HepG2 (cell line): Measurements from ENCODE around the gene SMAD3. TPM values are rescaled to one million over a fixed set of nuclear protein-coding genes. Genes with fewer than 3 reads are reported as not detected.
A peak's percentile ranks its signal among the peaks of the same experiment; 100 is the strongest.

Source experiments
- ATAC-seq: fragments of 200-7000 bp; cut with Tn5 transposase; 3 replicates; pipeline ENCODE4 v1.9.1; 2020; ENCODE audit warnings: mild to moderate bottlenecking, moderate library complexity
- BruUV-seq: library from RNA; stranded (reverse); fragments of 400-500 nt; replicated peaks from 2 replicates; lab custom pipeline; 2021; lab: Mats Ljungman, UMichigan
- CTCF ChIA-PET: fragments of 300-600 bp; formaldehyde crosslinking; extraction: SDS; loops from one replicate; lab custom pipeline; 2021; ENCODE audit warnings: low total read pairs, inconsistent platforms, low intra/inter-chr PET ratio; lab: Yijun Ruan, JAX
- POLR2A ChIA-PET: fragments of 350-600 bp; sonication (Branson Sonifier 250); formaldehyde crosslinking; loops from one replicate; lab custom pipeline; 2020; ENCODE audit warnings: antibody characterized with exemption, inconsistent platforms; lab: Yijun Ruan, JAX
- DNase-seq: peaks from one replicate; pipeline ENCODE4 v3.0.0-alpha.2; 2015; ENCODE audit warnings: low spot score
- FAIRE-seq: peaks from 3 replicates; lab custom pipeline; 2011; peaks lifted over from hg19 to GRCh38; lab: Jason Lieb, UNC
- H2AFZ ChIP-seq: one replicate; pipeline ENCODE4 v1.6.1; 2011; ENCODE audit warnings: low read length, inconsistent platforms
- H3K27ac ChIP-seq: fragments of 300-600 bp; 3 replicates; pipeline ENCODE4 v1.8.0; 2011; ENCODE audit warnings: mixed run types, mild to moderate bottlenecking, mixed read lengths, low read length, inconsistent platforms; ENCODE audit not compliant: insufficient read depth; ENCODE audit errors: extremely low read length
- H3K27me3 ChIP-seq, 2 experiments: fragments of 200-600 bp in 1 of 2; 2 replicates in 1 of 2; 3 replicates in 1 of 2; pipeline versions ENCODE4 v1.6.0 to v1.8.0; 2011; ENCODE audit warnings: low read length in 2 of 2, mild to moderate bottlenecking in 2 of 2, moderate library complexity in 2 of 2, inconsistent platforms in 1 of 2; ENCODE audit not compliant: insufficient read depth in 2 of 2, control insufficient read depth in 1 of 2
- H3K36me3 ChIP-seq, 2 experiments: fragments of 200-600 bp in 1 of 2; replicated peaks in 1 of 2; 2 replicates in 1 of 2; 3 replicates in 1 of 2; pipeline versions ENCODE4 v1.5.1 to v1.8.0; 2011; ENCODE audit warnings: low read length in 2 of 2, inconsistent platforms in 1 of 2; ENCODE audit not compliant: insufficient read depth in 2 of 2, control insufficient read depth in 1 of 2
- H3K4me1 ChIP-seq: 2 replicates; pipeline ENCODE4 v1.5.1; 2012; ENCODE audit warnings: low read length, inconsistent platforms; ENCODE audit not compliant: insufficient read depth
- H3K4me2 ChIP-seq: 2 replicates; pipeline ENCODE4 v1.6.0; 2011; ENCODE audit warnings: low read depth, low read length, inconsistent platforms
- H3K4me3 ChIP-seq, 3 experiments: fragments of 200-600 bp in 1 of 3; sonication (generic), shearing (Covaris generic) in 1 of 3; replicated peaks in 1 of 3; 2 replicates each; pipeline ENCODE4 v1.5.1; 2011 to 2016; ENCODE audit warnings: low read length in 3 of 3, inconsistent platforms in 2 of 3, low read depth in 2 of 3, mild to moderate bottlenecking in 2 of 3, control low read depth in 1 of 3, mixed read lengths in 1 of 3; ENCODE audit not compliant: insufficient read depth in 1 of 3
- H3K79me2 ChIP-seq: one replicate; pipeline ENCODE4 v1.6.1; 2011; ENCODE audit warnings: low read length, inconsistent platforms; ENCODE audit not compliant: insufficient read depth
- H3K9ac ChIP-seq: 2 replicates; pipeline ENCODE4 v1.6.0; 2011; ENCODE audit warnings: mild to moderate bottlenecking, low read depth, low read length, inconsistent platforms; ENCODE audit not compliant: insufficient read depth
- H3K9me3 ChIP-seq: 2 replicates; pipeline ENCODE4 v1.5.1; 2012; ENCODE audit warnings: mild to moderate bottlenecking, low read length
- H4K20me1 ChIP-seq: 2 replicates; pipeline ENCODE4 v1.6.0; 2011; ENCODE audit warnings: inconsistent platforms, mild to moderate bottlenecking, low read length, moderate library complexity; ENCODE audit not compliant: insufficient read depth
- ATM ChIP-seq: fragments of 450-650 bp; IDR thresholded peaks from 2 replicates; pipeline ENCODE4 v1.7.1; 2017; ENCODE audit warnings: mild to moderate bottlenecking, borderline replicate concordance
- CHCHD3 ChIP-seq: sonication (generic); formaldehyde crosslinking; IDR thresholded peaks from 2 replicates; pipeline ENCODE4 v1.8.0; 2022; ENCODE audit warnings: mild to moderate bottlenecking, missing genetic modification reagents, moderate library complexity
- EEA1 ChIP-seq: sonication (generic); formaldehyde crosslinking; IDR thresholded peaks from 2 replicates; pipeline ENCODE4 v1.5.1; 2020; ENCODE audit warnings: mild to moderate bottlenecking, missing genetic modification reagents, borderline replicate concordance
- FOXA3 ChIP-seq: IDR thresholded peaks from 2 replicates; pipeline ENCODE4 v1.6.1; 2016; ENCODE audit warnings: missing genetic modification reagents, missing compliant biosample characterization
- HMG20A ChIP-seq: IDR thresholded peaks from 2 replicates; pipeline ENCODE4 v1.6.1; 2016; ENCODE audit warnings: borderline replicate concordance
- HMG20B ChIP-seq: conservative IDR thresholded peaks from 2 replicates; pipeline ENCODE4 v1.6.1; 2016; ENCODE audit warnings: missing genetic modification reagents, missing compliant biosample characterization
- HOXA5 ChIP-seq: sonication (generic); formaldehyde crosslinking; IDR thresholded peaks from 2 replicates; pipeline ENCODE4 v1.4.0; 2020; ENCODE audit warnings: missing genetic modification reagents
- MTF1 ChIP-seq: sonication (generic); formaldehyde crosslinking; IDR thresholded peaks from 2 replicates; pipeline ENCODE4 v1.5.0; 2020; ENCODE audit warnings: missing genetic modification reagents
- MTF2 ChIP-seq: sonication (generic); formaldehyde crosslinking; IDR thresholded peaks from 2 replicates; pipeline ENCODE4 v1.5.0; 2020; ENCODE audit warnings: missing genetic modification reagents, borderline replicate concordance
- NFYC ChIP-seq: IDR thresholded peaks from 2 replicates; pipeline ENCODE4 v1.6.1; 2016; ENCODE audit warnings: missing genetic modification reagents, missing compliant biosample characterization
- ONECUT2 ChIP-seq: sonication (generic); formaldehyde crosslinking; IDR thresholded peaks from 2 replicates; pipeline ENCODE4 v1.4.0; 2020; ENCODE audit warnings: missing genetic modification reagents
- PHF20 ChIP-seq: sonication (generic); formaldehyde crosslinking; IDR thresholded peaks from 2 replicates; pipeline ENCODE4 v1.5.0; 2020; ENCODE audit warnings: mild to moderate bottlenecking, missing genetic modification reagents
- TCF7L2 ChIP-seq: IDR thresholded peaks from 2 replicates; pipeline ENCODE4 v1.6.1; 2011; ENCODE audit warnings: mild to moderate bottlenecking, low read depth, low read length, moderate library complexity
- THAP11 ChIP-seq: IDR thresholded peaks from 2 replicates; pipeline ENCODE4 v1.6.1; 2016; ENCODE audit warnings: missing biosample characterization, missing genetic modification reagents
- TMF1 ChIP-seq: sonication (generic); formaldehyde crosslinking; IDR thresholded peaks from 2 replicates; pipeline ENCODE4 v1.8.1; 2022; ENCODE audit warnings: low read depth, missing genetic modification reagents
- ZMYM2 ChIP-seq: sonication (generic); formaldehyde crosslinking; IDR thresholded peaks from 2 replicates; pipeline ENCODE4 v1.8.0; 2022; ENCODE audit warnings: mild to moderate bottlenecking, missing genetic modification reagents
- ZNF75D ChIP-seq: sonication (generic); formaldehyde crosslinking; IDR thresholded peaks from 2 replicates; pipeline ENCODE4 v1.8.1; 2023; ENCODE audit warnings: missing genetic modification reagents, mild to moderate bottlenecking, borderline replicate concordance
- ZSCAN25 ChIP-seq: sonication (generic); formaldehyde crosslinking; IDR thresholded peaks from 2 replicates; pipeline ENCODE4 v1.8.0; 2022; ENCODE audit warnings: mild to moderate bottlenecking, missing genetic modification reagents
- ZSCAN29 ChIP-seq: sonication (generic); formaldehyde crosslinking; conservative IDR thresholded peaks from 2 replicates; pipeline ENCODE4 v1.4.0; 2020; ENCODE audit warnings: mild to moderate bottlenecking, missing genetic modification reagents
- WGBS: methylation state at CpG from one replicate; pipeline ENCODE4 v1.1.6; 2017; ENCODE audit warnings: low lambda C conversion rate; 5-methylcytosine and 5-hydroxymethylcytosine counted together
- in situ Hi-C: cut with HindIII; loops from 2 replicates; pipeline ENCODE4 v1.10.0; 2017; ENCODE audit warnings: low pct_unique_long_range_greater_than_20kb; ENCODE audit not compliant: extremely low pct_ligation_motif_present
- intact Hi-C: fragments of 100-400 bp; cut with micrococcal nuclease; formaldehyde crosslinking; loops from one replicate; pipeline ENCODE4 v1.10.0; 2022; ENCODE audit not compliant: unreplicated experiment
- polyA plus RNA-seq, 8 experiments: library from polyadenylated mRNA; depleted of rRNA in 3 of 8; stranded (reverse) in 7 of 8; unstranded in 1 of 8; fragments of >200 nt; fragmentation: Illumina TruSeq in 4 of 8; extraction: Trizol in 4 of 8; gene quantifications; 2 replicates each; pipeline versions ENCODE4 v1.2.1 to v1.2.3, GENCODE V29; 2011 to 2016; ENCODE audit warnings: low read depth in 4 of 8, missing spikeins in 1 of 8, mixed read lengths in 1 of 8; ENCODE audit not compliant: insufficient read depth in 1 of 8
- total RNA-seq, 5 experiments: library from RNA; depleted of rRNA; stranded (reverse); fragments of >200 nt; fragmentation: Illumina TruSeq; extraction: Trizol; gene quantifications; 2 replicates each; pipeline ENCODE4 v1.2.3, GENCODE V29; 2016; ENCODE audit warnings: low read depth in 1 of 5
- TF ChIP-seq, protein P1 (sequence below): sonication (generic); formaldehyde crosslinking; IDR thresholded peaks from 2 replicates; pipeline ENCODE4 v1.4.0; 2020; ENCODE audit warnings: mild to moderate bottlenecking, missing genetic modification reagents, borderline replicate concordance
- TF ChIP-seq, protein P2 (sequence below): sonication (generic); formaldehyde crosslinking; IDR thresholded peaks from 2 replicates; pipeline ENCODE4 v1.4.0; 2020; ENCODE audit warnings: mild to moderate bottlenecking, missing genetic modification reagents

The SMAD3 gene
- total and polyA plus RNA-seq, 2 of the 13 experiments (the other 11 are each of a cell fraction or from before 2014, with no cell fraction given): 8.6 to 56.3 TPM

DNA sequence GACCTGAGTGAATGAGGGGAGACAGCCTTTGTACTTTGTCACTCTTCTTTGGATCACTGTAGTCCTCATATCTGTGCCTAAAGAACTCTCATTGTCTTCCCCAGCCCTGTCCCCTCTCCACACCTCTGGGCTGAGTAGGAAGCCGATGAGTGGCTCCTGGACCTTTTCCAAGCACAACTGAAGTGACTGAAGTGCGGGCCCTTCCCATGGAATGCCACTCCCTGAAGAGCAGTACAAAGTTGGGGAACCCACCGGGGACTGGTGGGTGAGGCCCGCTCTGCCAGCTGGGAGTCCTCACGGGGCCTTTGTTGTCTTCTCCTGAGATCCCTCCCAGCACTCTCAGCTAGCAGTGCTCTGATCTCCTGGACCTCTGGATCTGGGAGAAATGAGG, 99.0 kb downstream of the SMAD3 start:
- peaks cover 37 to 58% of the 10 kb centered on the region in 2 experiments for H3K36me3 ChIP-seq
- peaks cover 7% of the 10 kb centered on the region for H3K4me1 ChIP-seq
- ChIA-PET CTCF (no interaction called here), POLR2A (no interaction called here)
- ATAC-seq (no peak), DNase-seq (no peak), FAIRE-seq (no peak)
- peaks cover 22% of the 10 kb centered on the region for H4K20me1 ChIP-seq
- no peak overlapping the region for H2AFZ ChIP-seq
- 97% methylated on average over 5 of the region's 5 CpGs for WGBS
- no TSS peak for BruUV-seq
- TF ChIP-seq HMG20A (no peak), TCF7L2 (no peak), ZNF75D (no peak), ATM (no peak), PHF20 (CRISPR knock-in tag) (no peak), ONECUT2 (CRISPR knock-in tag) (no peak), CHCHD3 (CRISPR knock-in tag) (no peak)
- H3K9ac ChIP-seq: no peak overlapping the region
- intact Hi-C loops (no loop called here), in situ Hi-C loops (no loop called here)
- H3K79me2 ChIP-seq: peaks cover 18% of the 10 kb centered on the region
- H3K9me3 ChIP-seq: no peaks in the 10 kb centered on the region
- H3K27ac ChIP-seq: no peak overlapping the region
- H3K4me2 ChIP-seq: no peak overlapping the region
- no peak overlapping the region for H3K4me3 ChIP-seq
- H3K27me3 ChIP-seq: no peaks in the 10 kb centered on the region

DNA sequence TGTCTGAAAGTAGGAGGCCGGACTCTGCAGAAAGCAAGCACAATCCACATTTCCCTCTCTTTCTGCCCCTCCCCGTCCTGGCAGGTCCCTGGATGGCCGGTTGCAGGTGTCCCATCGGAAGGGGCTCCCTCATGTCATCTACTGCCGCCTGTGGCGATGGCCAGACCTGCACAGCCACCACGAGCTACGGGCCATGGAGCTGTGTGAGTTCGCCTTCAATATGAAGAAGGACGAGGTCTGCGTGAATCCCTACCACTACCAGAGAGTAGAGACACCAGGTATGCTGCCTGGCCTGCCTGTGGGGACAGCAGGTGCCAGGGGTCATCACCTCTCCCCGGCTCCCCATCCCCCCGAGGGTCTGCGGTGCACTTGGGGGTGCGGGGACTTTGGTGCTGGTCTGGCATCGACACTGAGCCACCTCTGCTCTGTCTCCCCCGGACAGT, 99.4 kb downstream of the SMAD3 start:
- FAIRE-seq (no peak), ATAC-seq (peak; percentile 43), DNase-seq (no peak)
- Histone ChIP-seq H2AFZ (no peak overlapping the region), H3K9ac (no peak overlapping the region), H3K4me2 (no peak overlapping the region), H3K4me1 (peaks cover 7% of the 10 kb centered on the region), H3K36me3 (peaks cover 41 to 62% of the 10 kb centered on the region in 2 experiments), H3K27me3 (no peaks in the 10 kb centered on the region), H3K27ac (no peak overlapping the region), H3K4me3 (no peak overlapping the region), H4K20me1 (peaks cover 17% of the 10 kb centered on the region; the same call in 1 of the 2 replicates), H3K79me2 (peaks cover 14% of the 10 kb centered on the region), H3K9me3 (no peaks in the 10 kb centered on the region)
- ChIA-PET CTCF (no interaction called here), POLR2A (no interaction called here)
- intact Hi-C loops: no loop called here
- WGBS: 93% methylated on average over 15 of the region's 17 CpGs
- in situ Hi-C loops: no loop called here
- no TSS peak for BruUV-seq
- TF ChIP-seq, protein P1, sequence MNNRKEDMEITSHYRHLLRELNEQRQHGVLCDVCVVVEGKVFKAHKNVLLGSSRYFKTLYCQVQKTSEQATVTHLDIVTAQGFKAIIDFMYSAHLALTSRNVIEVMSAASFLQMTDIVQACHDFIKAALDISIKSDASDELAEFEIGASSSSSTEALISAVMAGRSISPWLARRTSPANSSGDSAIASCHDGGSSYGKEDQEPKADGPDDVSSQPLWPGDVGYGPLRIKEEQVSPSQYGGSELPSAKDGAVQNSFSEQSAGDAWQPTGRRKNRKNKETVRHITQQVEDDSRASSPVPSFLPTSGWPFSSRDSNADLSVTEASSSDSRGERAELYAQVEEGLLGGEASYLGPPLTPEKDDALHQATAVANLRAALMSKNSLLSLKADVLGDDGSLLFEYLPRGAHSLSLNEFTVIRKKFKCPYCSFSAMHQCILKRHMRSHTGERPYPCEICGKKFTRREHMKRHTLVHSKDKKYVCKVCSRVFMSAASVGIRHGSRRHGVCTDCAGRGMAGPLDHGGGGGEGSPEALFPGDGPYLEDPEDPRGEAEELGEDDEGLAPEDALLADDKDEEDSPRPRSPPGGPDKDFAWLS (CRISPR knock-in tag): no peak
- TF ChIP-seq, protein P2, sequence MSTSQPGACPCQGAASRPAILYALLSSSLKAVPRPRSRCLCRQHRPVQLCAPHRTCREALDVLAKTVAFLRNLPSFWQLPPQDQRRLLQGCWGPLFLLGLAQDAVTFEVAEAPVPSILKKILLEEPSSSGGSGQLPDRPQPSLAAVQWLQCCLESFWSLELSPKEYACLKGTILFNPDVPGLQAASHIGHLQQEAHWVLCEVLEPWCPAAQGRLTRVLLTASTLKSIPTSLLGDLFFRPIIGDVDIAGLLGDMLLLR (CRISPR knock-in tag): no peak
- TF ChIP-seq NFYC (CRISPR knock-in tag): no peak
- no peak for TF ChIP-seq ZSCAN25
- TF ChIP-seq HMG20B: no peak
- no peak for TF ChIP-seq TMF1 (CRISPR knock-in tag)
- TF ChIP-seq HOXA5 (CRISPR knock-in tag): no peak
- TF ChIP-seq MTF2: no peak
- no peak for TF ChIP-seq ZMYM2 (CRISPR knock-in tag)
- no peak for TF ChIP-seq FOXA3
- TF ChIP-seq ZSCAN29 (CRISPR knock-in tag): no peak
- TF ChIP-seq THAP11: no peak
- no peak for TF ChIP-seq MTF1
- no peak for TF ChIP-seq EEA1 (CRISPR knock-in tag)
